ENCODE data around the gene TMEM121B.

TMEM121B gene

DNA sequence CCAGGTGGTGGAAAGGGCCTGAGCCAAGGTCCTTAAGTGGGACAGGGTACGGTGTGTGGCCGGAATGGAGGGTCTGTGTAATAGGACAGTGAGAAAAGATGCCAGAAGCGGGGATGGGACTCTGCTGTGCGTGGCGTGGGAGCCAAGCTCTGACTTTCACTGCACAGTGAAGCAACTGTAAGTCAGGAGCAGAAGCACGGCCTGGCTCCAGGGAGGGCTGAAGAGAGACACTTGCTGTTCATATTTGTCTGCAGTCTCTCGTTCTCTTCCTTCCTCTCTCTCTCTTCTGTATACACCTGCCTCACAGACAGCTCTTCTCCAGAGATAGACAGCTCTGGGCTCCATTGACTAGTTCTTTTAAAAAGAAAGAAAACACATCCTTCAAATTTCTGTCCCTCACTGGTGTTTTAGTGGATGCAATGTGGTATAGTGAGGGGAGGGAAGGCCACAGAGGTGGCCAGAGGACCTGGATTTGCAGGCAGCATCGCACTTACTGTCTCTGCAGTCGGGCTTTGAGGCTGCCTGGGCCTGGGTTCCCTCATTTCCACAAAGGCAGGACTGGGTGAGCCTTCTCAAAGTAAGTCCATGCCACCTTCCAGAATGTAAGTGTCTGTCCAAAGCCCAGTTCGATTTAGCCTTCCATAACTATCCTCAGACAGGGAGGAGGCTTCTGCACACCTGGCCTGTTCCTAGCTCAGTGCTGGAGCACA is 34.2 kb downstream of the TMEM121B start:
- DNase-seq: peak; percentile 57

DNA sequence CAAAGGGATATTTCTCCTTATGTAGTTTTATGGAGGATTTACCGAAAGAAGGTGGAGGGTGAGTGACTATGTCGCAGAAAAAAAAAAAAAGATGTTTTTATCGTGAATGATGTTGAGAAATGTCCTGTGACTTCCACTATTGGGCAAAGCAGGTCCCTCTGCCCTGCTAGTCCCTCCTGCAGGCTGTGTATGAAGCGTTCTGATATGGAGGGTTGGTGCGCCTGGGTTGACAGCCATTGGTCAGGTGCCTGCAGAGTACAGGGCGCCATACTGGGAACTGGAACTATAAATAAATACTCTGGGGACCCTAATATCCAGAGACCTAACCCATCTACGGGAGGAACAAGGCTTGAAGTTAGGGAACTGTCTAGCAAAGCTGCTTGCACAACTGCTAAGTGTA is 34.9 kb downstream of the TMEM121B start:
- peak; percentile 38 for DNase-seq

DNA sequence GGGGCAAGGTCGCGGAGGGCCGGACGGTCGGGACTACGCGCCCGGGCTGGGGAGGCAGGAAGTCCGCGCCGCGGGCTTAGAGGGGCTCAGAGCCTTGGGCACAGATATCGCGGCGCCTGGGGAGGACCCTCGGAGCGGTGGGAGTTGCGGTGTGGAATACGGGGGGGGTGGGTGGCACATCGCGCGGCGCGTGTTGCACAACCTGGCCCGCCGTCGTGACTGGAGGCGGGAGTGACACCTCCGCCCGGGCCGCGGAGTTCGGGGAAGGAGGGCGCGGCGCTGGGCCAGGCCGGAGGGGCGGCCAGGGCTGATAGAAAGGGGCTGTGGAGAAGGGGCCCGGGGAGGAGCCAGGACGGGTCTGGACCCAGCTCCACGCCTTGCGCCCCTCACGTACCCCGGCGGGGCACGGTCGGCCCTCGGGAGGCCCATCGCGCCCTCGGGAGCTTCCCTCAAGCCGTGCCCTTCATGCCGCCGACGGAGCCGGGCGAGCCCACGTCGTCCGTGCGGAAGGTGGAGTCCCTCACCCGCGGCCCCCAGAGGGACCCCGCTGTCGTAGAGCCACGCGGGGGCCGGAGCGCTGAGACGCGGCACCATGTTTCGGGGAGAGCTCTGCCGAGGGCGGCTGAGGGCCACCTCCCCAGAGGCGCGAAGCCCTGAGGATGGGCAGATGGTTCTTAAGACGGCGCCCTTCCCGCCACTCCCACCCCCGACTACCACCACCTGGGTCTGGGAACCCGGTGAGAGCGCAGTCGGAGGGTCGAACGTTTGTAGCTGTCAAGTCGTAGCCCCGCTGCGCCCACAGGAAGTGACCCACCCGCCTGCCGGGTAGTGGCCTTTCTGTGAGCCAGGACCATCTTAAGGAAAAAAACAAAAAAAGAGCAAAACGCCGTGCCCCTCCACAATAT is 35.6 kb downstream of the TMEM121B start:
- DNase-seq: peak; percentile 52

DNA sequence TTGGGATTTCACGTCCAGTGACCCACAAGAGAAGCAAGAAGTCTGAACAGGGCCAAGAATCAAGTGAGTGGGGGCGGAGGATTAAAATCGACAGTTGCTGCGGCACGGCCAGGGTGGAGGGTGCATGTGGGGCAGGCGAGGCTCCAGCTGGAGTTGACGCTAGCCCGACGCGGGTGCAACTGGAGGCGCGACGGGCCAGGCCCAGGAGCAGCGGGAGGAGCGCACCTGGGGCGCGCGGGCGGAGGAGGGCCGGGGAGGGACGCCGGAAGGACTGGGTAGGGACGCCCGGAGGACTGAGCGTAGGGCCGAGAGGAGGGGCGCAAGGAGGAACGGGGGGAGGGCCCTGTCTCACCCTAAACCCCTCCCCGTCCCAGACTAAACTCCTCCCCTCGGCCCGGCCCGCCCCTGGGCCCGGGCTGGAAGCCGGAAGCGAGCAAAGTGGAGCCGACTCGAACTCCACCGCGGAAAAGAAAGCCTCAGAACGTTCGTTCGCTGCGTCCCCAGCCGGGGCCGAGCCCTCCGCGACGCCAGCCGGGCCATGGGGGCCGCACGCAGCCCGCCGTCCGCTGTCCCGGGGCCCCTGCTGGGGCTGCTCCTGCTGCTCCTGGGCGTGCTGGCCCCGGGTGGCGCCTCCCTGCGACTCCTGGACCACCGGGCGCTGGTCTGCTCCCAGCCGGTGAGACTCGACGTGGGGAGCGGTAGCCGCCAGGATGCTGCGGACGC is 36.4 kb downstream of the TMEM121B start, which contains the start of gene IL17RA:
IL17RA (plus strand) TSS at position 447 of the 723 bp plus-strand sequence; CDS start at position 539, 92 bp downstream.
- peak; percentile 96 for DNase-seq

DNA sequence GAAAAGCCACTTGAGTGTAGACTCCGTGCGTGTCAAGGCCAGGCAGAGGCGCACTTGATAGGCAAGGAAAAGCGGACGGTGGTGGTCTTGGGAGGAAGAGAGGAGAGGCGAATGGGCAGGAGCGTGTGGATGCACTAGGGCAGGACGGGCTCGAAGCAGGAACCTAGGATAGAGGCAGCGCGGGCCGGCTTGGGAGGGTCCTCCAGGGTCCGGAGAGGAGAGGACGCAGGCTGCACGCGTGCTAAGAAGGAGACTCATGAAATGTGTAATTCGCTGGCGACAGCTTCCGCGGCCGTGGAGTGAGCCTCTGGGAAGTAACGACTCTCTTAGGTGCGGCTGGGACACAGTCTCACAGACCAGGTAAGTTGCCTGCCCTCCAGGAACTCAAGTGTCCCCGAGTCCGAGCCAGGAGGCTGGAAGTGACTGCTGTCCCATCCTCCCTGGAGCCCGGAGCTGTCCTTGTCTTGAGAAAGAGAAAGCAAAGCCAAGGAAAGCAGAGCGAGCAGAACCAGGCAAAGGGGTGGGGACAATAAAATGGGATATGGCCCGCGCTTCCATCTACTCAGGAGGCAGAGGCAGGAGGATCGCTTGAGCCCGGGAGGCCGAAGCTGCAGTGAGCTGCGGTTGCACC is 37.2 kb downstream of the TMEM121B start:
- no peak for DNase-seq

DNA sequence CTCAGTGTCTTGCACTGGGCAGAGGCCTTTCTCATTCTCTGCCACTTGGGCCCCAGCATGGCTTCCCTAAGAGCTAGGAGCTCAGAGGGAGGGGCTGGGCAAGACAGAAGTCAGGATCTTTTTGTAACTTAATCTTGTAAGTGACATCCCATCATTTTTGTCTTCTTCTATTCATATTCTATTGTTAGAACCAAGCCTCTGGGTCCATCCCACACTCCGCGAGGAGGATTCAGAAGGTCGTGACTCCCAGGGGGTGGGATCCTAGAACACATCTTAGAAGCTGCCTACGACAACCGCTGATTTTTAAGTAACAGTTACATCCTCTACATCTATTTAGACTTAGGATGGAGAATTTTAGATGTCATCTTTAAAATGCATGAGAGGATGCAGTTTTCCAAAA is 37.9 kb downstream of the TMEM121B start:
- no peak for DNase-seq

DNA sequence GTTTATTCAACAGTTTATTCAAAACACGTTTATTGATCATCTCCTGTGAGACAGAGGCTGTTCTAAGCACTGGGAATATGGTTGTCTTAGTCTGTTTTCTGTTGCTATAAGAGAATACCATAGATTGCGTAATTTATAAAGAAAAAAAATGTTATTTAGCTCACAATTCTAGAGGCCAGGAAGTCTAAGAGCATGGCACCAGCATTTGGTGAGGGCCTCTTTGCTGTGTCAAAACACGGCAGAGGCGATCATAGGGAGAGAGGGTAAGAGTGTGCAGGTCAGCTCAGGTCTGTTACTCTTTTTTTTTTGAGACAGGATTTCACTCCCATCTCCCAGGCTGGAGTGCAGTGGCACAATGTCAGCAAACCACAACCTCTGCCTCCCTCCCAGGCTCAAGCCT is 41.6 kb downstream of the TMEM121B start:
- no peak for DNase-seq

DNA sequence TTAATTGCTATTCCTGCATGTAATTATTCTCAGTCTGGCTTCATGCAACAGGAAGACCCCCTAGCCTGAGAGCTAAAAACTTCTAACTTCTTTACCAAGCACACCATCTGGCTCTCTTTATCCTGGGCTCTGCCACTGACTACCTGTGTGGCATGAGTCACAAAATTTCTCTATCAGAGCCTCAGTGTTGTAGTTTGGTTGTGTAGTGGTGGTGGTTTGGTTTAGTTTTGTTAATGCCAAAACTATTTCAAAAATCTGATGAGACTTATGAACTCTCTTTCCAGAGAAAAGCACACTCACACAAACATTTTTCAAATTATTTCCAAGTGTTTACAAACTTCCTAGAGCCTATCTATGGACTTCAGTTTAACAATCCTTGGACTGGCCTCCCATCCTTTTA is 43.9 kb downstream of the TMEM121B start:
- no peak for DNase-seq

DNA sequence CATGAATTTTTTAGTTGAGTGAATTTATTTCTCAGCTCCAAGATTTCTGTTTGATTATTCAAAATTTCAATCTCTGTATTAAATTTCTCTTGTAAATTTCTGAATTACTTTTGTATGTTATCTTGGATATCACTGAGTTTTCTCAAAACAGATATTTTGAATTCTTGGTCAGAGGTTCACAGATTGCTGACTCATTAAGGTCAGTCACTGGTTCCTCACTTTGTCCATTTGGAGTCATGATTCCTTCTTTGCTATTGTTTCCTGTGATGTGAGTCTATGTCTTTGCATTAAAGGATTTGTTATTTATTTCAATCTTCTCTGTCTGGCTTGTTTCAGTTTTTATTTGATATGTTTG is 46.5 kb downstream of the TMEM121B start:
- DNase-seq: no peak

DNA sequence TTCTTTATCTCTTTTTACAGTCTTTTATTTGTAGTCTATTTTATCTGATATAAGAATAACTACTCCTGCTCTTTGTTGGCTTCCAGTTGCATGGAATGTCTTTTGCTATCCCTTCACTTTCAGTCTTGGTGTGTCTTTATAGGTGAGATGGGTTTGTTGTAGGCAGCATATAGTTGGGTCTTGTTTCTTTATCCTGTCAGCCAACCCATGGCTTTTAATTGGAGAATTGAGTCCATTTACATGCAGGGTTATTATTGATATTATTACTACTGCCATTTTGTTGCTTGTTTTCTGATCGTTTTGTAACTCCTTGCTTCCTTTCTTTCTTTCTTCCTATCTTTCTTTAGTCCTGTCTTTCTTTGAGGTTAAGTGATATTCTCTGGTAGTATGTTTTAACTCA is 48.3 kb downstream of the TMEM121B start:
- no peak for DNase-seq
